SK-N-SH treated with all-trans-retinoic acid at 6 μM for 48 hours (cell line): ENCODE measurements around the gene CROCC2.

ENCODE experiments used
- ATAC-seq: fragments of 200-7000 bp; cut with Tn5 transposase; 3 replicates; pipeline ENCODE4 v1.9.1; 2020; ENCODE audit warnings: mild to moderate bottlenecking, moderate library complexity
- ARNTL ChIP-seq: fragments of 450-650 bp; formaldehyde crosslinking; IDR thresholded peaks from 2 replicates; pipeline ENCODE4 v1.5.0; 2020; ENCODE audit warnings: low read depth, mild to moderate bottlenecking, moderate library complexity, borderline replicate concordance
- BACH2 ChIP-seq: fragments of 250-450 bp; sonication (Bioruptor Pico); IDR thresholded peaks from 2 replicates; pipeline ENCODE4 v1.9.0; 2021; ENCODE audit warnings: mild to moderate bottlenecking, borderline replicate concordance
- CREB5 ChIP-seq: fragments of 250-450 bp; sonication (Bioruptor Pico); IDR thresholded peaks from 2 replicates; pipeline ENCODE4 v1.5.1; 2020; ENCODE audit warnings: low read depth, mild to moderate bottlenecking, moderate library complexity
- CSDC2 ChIP-seq: fragments of 250-450 bp; sonication (Bioruptor Pico); IDR thresholded peaks from 2 replicates; pipeline ENCODE4 v1.5.0; 2020; ENCODE audit warnings: mild to moderate bottlenecking, moderate library complexity
- ESRRG ChIP-seq: fragments of 250-450 bp; sonication (Bioruptor Pico); IDR thresholded peaks from 2 replicates; pipeline ENCODE4 v1.6.1; 2021; ENCODE audit warnings: mild to moderate bottlenecking
- GLIS3 ChIP-seq: fragments of 250-450 bp; sonication (Bioruptor Pico); IDR thresholded peaks from 2 replicates; pipeline ENCODE4 v1.5.0; 2020; ENCODE audit warnings: mild to moderate bottlenecking, moderate library complexity
- ISL1 ChIP-seq: fragments of 250-450 bp; sonication (Bioruptor Pico); IDR thresholded peaks from 2 replicates; pipeline ENCODE4 v2.1.2; 2022; ENCODE audit warnings: mild to moderate bottlenecking, moderate library complexity
- OSR1 ChIP-seq: fragments of 250-450 bp; sonication (Bioruptor Pico); IDR thresholded peaks from 2 replicates; pipeline ENCODE4 v1.8.0; 2022; ENCODE audit warnings: moderate library complexity, mild to moderate bottlenecking, inconsistent platforms
- PATZ1 ChIP-seq: fragments of 250-450 bp; sonication (Bioruptor Pico); IDR thresholded peaks from 2 replicates; pipeline ENCODE4 v1.8.0; 2020; ENCODE audit warnings: mild to moderate bottlenecking, moderate library complexity, borderline replicate concordance
- POU6F1 ChIP-seq: fragments of 250-450 bp; sonication (Bioruptor Pico); IDR thresholded peaks from 2 replicates; pipeline ENCODE4 v1.8.0; 2021; ENCODE audit warnings: low read depth, mild to moderate bottlenecking, moderate library complexity, borderline replicate concordance
- PPARA ChIP-seq: fragments of 250-450 bp; sonication (Bioruptor Pico); IDR thresholded peaks from 2 replicates; pipeline ENCODE4 v1.5.0; 2020; ENCODE audit warnings: mild to moderate bottlenecking, borderline replicate concordance
- RARB ChIP-seq: fragments of 250-450 bp; sonication (Bioruptor Pico); IDR thresholded peaks from 2 replicates; pipeline ENCODE4 v1.8.0; 2021; ENCODE audit warnings: mild to moderate bottlenecking, moderate library complexity
- TCF4 ChIP-seq: fragments of 250-450 bp; sonication (Bioruptor Pico); IDR thresholded peaks from 2 replicates; pipeline ENCODE4 v1.8.0; 2021; ENCODE audit warnings: mild to moderate bottlenecking, moderate library complexity, borderline replicate concordance
- TOX ChIP-seq: fragments of 250-450 bp; sonication (Bioruptor Pico); IDR thresholded peaks from 2 replicates; pipeline ENCODE4 v1.8.0; 2021; ENCODE audit warnings: mild to moderate bottlenecking, moderate library complexity, borderline replicate concordance
- ZC3H10 ChIP-seq: fragments of 250-450 bp; sonication (Bioruptor Pico); IDR thresholded peaks from 2 replicates; pipeline ENCODE4 v1.5.1; 2021; ENCODE audit warnings: mild to moderate bottlenecking, moderate library complexity
- ZFP3 ChIP-seq: fragments of 250-450 bp; sonication (Bioruptor Pico); IDR thresholded peaks from 2 replicates; pipeline ENCODE4 v1.5.0; 2020; ENCODE audit warnings: mild to moderate bottlenecking, moderate library complexity
- ZFP30 ChIP-seq: fragments of 450-650 bp; formaldehyde crosslinking; IDR thresholded peaks from 2 replicates; pipeline ENCODE4 v1.5.0; 2022; ENCODE audit warnings: mild to moderate bottlenecking, moderate library complexity
- ZNF565 ChIP-seq: fragments of 450-650 bp; formaldehyde crosslinking; conservative IDR thresholded peaks from 2 replicates; pipeline ENCODE4 v1.5.0; 2020; ENCODE audit warnings: low read depth, mild to moderate bottlenecking, moderate library complexity
- ZNF70 ChIP-seq: fragments of 450-650 bp; formaldehyde crosslinking; IDR thresholded peaks from 2 replicates; pipeline ENCODE4 v1.5.0; 2020; ENCODE audit warnings: mild to moderate bottlenecking, moderate library complexity
- ZNF8 ChIP-seq: fragments of 450-650 bp; formaldehyde crosslinking; IDR thresholded peaks from 2 replicates; pipeline ENCODE4 v1.5.0; 2020; ENCODE audit warnings: mild to moderate bottlenecking, moderate library complexity
- TF ChIP-seq, protein P1 (sequence below): fragments of 250-450 bp; sonication (Bioruptor Pico); IDR thresholded peaks from 2 replicates; pipeline ENCODE4 v1.5.0; 2020; ENCODE audit warnings: mild to moderate bottlenecking, moderate library complexity

The CROCC2 gene

GRCh38 chr2:240983996-240984498 is 77.9 kb downstream of the CROCC2 start:
- TF ChIP-seq PPARA (CRISPR knock-in tag): no peak
- TF ChIP-seq CREB5 (CRISPR knock-in tag): no peak
- TF ChIP-seq PATZ1: no peak
- no peak for TF ChIP-seq ARNTL (CRISPR knock-in tag)
- TF ChIP-seq ZFP30: no peak
- no peak for TF ChIP-seq ZFP3 (CRISPR knock-in tag)
- no peak for TF ChIP-seq BACH2 (CRISPR knock-in tag)
- TF ChIP-seq GLIS3 (CRISPR knock-in tag): no peak
- no peak for TF ChIP-seq POU6F1
- no peak for TF ChIP-seq RARB
- no peak for TF ChIP-seq ZC3H10 (CRISPR knock-in tag)
- no peak for TF ChIP-seq ISL1 (CRISPR knock-in tag)
- TF ChIP-seq ZNF8 (CRISPR knock-in tag): no peak
- no peak for TF ChIP-seq ZNF70
- TF ChIP-seq CSDC2 (CRISPR knock-in tag): no peak
- TF ChIP-seq OSR1: no peak
- no peak for TF ChIP-seq TOX (CRISPR knock-in tag)
- no peak; the same call in 2 of the 3 replicates for ATAC-seq

DNA sequence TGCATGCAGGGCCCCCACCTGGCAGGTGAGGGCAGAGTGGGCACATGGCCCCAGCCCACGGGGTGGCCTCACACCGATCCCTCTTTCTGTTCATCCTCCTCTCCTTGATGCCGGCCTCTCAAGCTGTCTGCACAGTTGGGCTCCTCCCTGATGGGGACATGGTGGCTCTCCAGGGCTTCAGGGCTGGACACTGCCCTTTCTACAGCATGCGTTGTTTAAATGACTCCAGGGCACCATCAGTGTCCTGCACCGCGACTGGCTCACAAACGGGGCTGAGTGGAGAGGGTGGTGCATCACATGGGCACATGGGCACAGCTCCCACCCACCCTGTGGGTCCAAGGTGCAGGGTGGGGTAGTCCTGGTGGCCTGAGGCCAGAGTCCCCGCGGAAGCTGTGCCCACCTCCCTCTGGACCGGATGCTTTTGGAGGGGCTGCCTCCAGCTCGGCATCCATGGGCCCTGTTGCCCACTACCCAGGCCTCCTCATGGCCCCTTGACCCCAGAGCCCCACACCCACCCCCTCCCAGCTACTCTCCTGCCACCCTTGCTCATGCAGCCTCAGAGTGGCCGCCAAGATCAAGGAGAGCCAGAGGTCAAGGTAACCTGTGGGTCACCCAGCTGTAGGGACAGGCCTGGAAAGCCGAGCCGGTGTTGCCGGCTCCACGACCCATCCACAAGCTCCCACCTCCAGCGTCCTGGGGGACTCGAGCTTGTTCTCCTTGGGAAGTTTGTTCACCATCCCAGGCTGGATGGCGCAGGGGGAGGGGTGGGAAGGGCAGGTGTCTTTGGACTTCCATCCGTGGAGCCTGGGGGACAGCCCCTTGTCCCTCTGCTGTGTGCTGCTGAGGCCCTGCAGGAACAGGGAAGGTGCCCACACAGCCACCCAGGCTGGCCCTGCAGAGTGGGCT is 80.0 kb downstream of the CROCC2 start:
- ATAC-seq: no peak
- TF ChIP-seq ESRRG (no peak), ARNTL (CRISPR knock-in tag) (no peak), ZNF70 (no peak), ISL1 (CRISPR knock-in tag) (no peak), BACH2 (CRISPR knock-in tag) (no peak), ZFP30 (no peak), ZNF8 (CRISPR knock-in tag) (no peak), CREB5 (CRISPR knock-in tag) (no peak), ZNF565 (CRISPR knock-in tag) (no peak), POU6F1 (no peak), TOX (CRISPR knock-in tag) (no peak), OSR1 (no peak), PPARA (CRISPR knock-in tag) (no peak), PATZ1 (no peak), CSDC2 (CRISPR knock-in tag) (no peak), TCF4 (CRISPR knock-in tag) (no peak)
- TF ChIP-seq, protein P1, sequence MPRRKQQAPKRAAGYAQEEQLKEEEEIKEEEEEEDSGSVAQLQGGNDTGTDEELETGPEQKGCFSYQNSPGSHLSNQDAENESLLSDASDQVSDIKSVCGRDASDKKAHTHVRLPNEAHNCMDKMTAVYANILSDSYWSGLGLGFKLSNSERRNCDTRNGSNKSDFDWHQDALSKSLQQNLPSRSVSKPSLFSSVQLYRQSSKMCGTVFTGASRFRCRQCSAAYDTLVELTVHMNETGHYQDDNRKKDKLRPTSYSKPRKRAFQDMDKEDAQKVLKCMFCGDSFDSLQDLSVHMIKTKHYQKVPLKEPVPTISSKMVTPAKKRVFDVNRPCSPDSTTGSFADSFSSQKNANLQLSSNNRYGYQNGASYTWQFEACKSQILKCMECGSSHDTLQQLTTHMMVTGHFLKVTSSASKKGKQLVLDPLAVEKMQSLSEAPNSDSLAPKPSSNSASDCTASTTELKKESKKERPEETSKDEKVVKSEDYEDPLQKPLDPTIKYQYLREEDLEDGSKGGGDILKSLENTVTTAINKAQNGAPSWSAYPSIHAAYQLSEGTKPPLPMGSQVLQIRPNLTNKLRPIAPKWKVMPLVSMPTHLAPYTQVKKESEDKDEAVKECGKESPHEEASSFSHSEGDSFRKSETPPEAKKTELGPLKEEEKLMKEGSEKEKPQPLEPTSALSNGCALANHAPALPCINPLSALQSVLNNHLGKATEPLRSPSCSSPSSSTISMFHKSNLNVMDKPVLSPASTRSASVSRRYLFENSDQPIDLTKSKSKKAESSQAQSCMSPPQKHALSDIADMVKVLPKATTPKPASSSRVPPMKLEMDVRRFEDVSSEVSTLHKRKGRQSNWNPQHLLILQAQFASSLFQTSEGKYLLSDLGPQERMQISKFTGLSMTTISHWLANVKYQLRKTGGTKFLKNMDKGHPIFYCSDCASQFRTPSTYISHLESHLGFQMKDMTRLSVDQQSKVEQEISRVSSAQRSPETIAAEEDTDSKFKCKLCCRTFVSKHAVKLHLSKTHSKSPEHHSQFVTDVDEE: no peak
